ENCODE data around the gene FLNA. TPM values are rescaled to one million over a fixed set of nuclear protein-coding genes. Genes with fewer than 3 reads are reported as not detected.

FLNA gene
- total and polyA plus RNA-seq, 9 of the 15 experiments (the other 6 are each of a cell fraction or from before 2014, with no cell fraction given): 6.2 to 735 (median 135) TPM

DNA sequence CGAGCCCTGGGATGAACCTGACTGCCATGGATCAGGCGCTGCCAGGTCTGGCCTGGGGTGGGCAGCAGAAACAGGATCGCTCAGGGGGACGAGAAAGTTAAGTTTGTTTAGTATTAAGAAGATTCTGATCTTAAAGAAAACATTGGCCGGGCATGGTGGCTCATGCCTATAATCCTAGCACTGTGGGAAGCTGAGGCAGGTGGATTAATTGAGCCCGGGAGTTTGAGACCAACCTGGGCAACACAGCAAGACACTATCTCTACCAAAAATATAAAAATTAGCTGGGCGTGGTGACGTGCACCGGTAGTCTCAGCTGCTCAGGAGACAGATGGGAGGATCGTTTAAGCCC, 696 bp upstream of the FLNA start:
- Histone ChIP-seq H3K4me2 (ENCODE audit: insufficient read depth, low read length) (peak overlapping the region; percentile 46; the same call in 1 of the 2 replicates), H2AFZ (ENCODE audit: low read depth, low read length) (peak overlapping the region; percentile 66; the same call in 1 of the 2 replicates), H3K4me3 (peak overlapping the region; percentile 8; the same call in 1 of the 2 replicates), H3K27me3 (ENCODE audit: control insufficient read depth in 2 of 2, insufficient read depth in 2 of 2, low read length in 2 of 2) (no peaks in the 10 kb centered on the region), H3K9ac (ENCODE audit: insufficient read depth in 1 of 2, low read depth in 2 of 2, low read length in 2 of 2) (peak overlapping the region; percentile 48 to 77; a peak in 3 of 4 replicates), H3K9me1 (ENCODE audit: control insufficient read depth, insufficient read depth, low read length) (no peaks in the 10 kb centered on the region), H4K20me1 (replicated peaks; ENCODE audit: control insufficient read depth, insufficient read depth, low read length) (no peaks in the 10 kb centered on the region), H3K4me1 (replicated peaks in 1 of 2; ENCODE audit: control insufficient read depth in 2 of 2, insufficient read depth in 2 of 2, low read length in 2 of 2) (peaks cover 14 to 71% of the 10 kb centered on the region in 2 experiments; a peak in 4 of 5 replicates), H3K27ac (ENCODE audit: extremely low read depth, low read depth, low read length) (peak overlapping the region; percentile 50; the same call in 1 of the 3 replicates), H3K9me3 (replicated peaks; ENCODE audit: control insufficient read depth, insufficient read depth, low read depth, low read length) (no peaks in the 10 kb centered on the region), H3K79me2 (ENCODE audit: control insufficient read depth, insufficient read depth, low read length) (peaks cover 23% of the 10 kb centered on the region), H3K36me3 (ENCODE audit: control insufficient read depth, insufficient read depth, low read length) (peaks cover 2% of the 10 kb centered on the region; the same call in 2 of the 3 replicates)
- DNase-seq (ENCODE audit: extremely low read depth in 1 of 4, low spot score in 3 of 4): no peak
- BruUV-seq (replicated peaks): no TSS peak
- in situ Hi-C loops (cut with MboI) (loop anchor here (10.0 kb wide), 1 partner anchor 160 kb away; no protein-coding TSS in a partner anchor), intact Hi-C loops (cut with micrococcal nuclease) (loop anchor here (10.0 kb wide), 1 partner anchor 120 kb away; the partner anchor contains the start of gene SLC10A3)
- 44% methylated on average over 8 of the region's 10 CpGs for WGBS (ENCODE audit: insufficient coverage, low coverage, missing lambda C conversion rate)
- TF ChIP-seq ZNF121 (CRISPR knock-in tag; conservative IDR thresholded peaks at IDR 0.05) (peak; percentile 28; the same call in 1 of the 2 replicates), SIX5 (IDR thresholded peaks at IDR 0.05; ENCODE audit: borderline replicate concordance in 1 of 2, insufficient read depth in 1 of 2, low read depth in 1 of 2, low read length in 2 of 2) (no peak)
- ChIA-PET POLR2A (interaction anchor here (0.5 to 0.6 kb wide), 2 partner anchors 9 to 406 kb away, joined by 3 read pairs; no protein-coding TSS in a partner anchor), CTCF (ENCODE audit: low intra/inter-chr PET ratio) (interaction anchor here (0.6 to 4.5 kb wide), 2 partner anchors 159 to 166 kb away, joined by 3 to 63 read pairs; no protein-coding TSS in a partner anchor)
- peak; percentile 35 for FAIRE-seq
- no peak for ATAC-seq
